CD14-positive monocyte (primary cell): ENCODE measurements around the gene C12orf42. TPM values are rescaled to one million over a fixed set of nuclear protein-coding genes. Genes with fewer than 3 reads are reported as not detected.

Experiments used
- DNase-seq, 3 donors: peaks; one replicate each; pipeline ENCODE4 v3.0.0-alpha.2; 2011 to 2022
- H2AFZ ChIP-seq: 2 replicates; pipeline ENCODE4 v1.6.0; 2012; ENCODE audit warnings: mild to moderate bottlenecking, low read depth, low read length, inconsistent platforms; ENCODE audit not compliant: insufficient read depth, poor library complexity, severe bottlenecking
- H3K27ac ChIP-seq, 2 donors: 1 replicate in 1 of 2; 2 replicates in 1 of 2; pipeline ENCODE4 v1.5.1; 2012 to 2013; ENCODE audit warnings: low read length in 2 of 2, control low read depth in 1 of 2, inconsistent platforms in 1 of 2, low read depth in 1 of 2, mild to moderate bottlenecking in 1 of 2
- H3K27me3 ChIP-seq, 2 donors: one replicate each; pipeline versions ENCODE4 v1.6.0 to v1.6.1; 2011 to 2013; ENCODE audit warnings: low read length in 2 of 2; ENCODE audit not compliant: control insufficient read depth in 2 of 2, insufficient read depth in 2 of 2
- H3K36me3 ChIP-seq, 2 donors: replicated peaks in 1 of 2; 1 replicate in 1 of 2; 2 replicates in 1 of 2; pipeline versions ENCODE4 v1.5.1 to v1.6.1; 2012 to 2013; ENCODE audit warnings: low read length in 2 of 2, control low read depth in 1 of 2, inconsistent platforms in 1 of 2, mild to moderate bottlenecking in 1 of 2; ENCODE audit not compliant: insufficient read depth in 2 of 2, control insufficient read depth in 1 of 2
- H3K4me1 ChIP-seq, 2 donors: 1 replicate in 1 of 2; 2 replicates in 1 of 2; pipeline versions ENCODE4 v1.5.1 to v1.6.1; 2012 to 2013; ENCODE audit warnings: low read length in 2 of 2, control low read depth in 1 of 2, inconsistent platforms in 1 of 2, mild to moderate bottlenecking in 1 of 2, moderate library complexity in 1 of 2; ENCODE audit not compliant: insufficient read depth in 2 of 2, control insufficient read depth in 1 of 2
- H3K4me2 ChIP-seq: replicated peaks from 2 replicates; pipeline ENCODE3; 2012; ENCODE audit warnings: low read length, moderate library complexity, mild to moderate bottlenecking; ENCODE audit not compliant: poor library complexity, severe bottlenecking; ENCODE audit errors: extremely low read depth
- H3K4me3 ChIP-seq, 3 experiments: fragments of 200-600 bp in 1 of 3; sonication (generic) in 1 of 3; replicated peaks in 1 of 3; 1 replicate in 2 of 3; 2 replicates in 1 of 3; pipeline ENCODE4 v1.5.1; 2011 to 2013; ENCODE audit warnings: low read length in 3 of 3, mild to moderate bottlenecking in 3 of 3, control low read depth in 2 of 3, low read depth in 2 of 3, inconsistent platforms in 1 of 3, moderate library complexity in 1 of 3
- H3K79me2 ChIP-seq: 2 replicates; pipeline ENCODE4 v1.6.0; 2012; ENCODE audit warnings: mild to moderate bottlenecking, control low read depth, inconsistent platforms, low read length, moderate library complexity; ENCODE audit not compliant: insufficient read depth
- H3K9ac ChIP-seq: 2 replicates; pipeline ENCODE4 v1.6.0; 2017; ENCODE audit warnings: low read length, mild to moderate bottlenecking; ENCODE audit not compliant: insufficient read depth, poor library complexity, severe bottlenecking
- H3K9me3 ChIP-seq, 2 donors: replicated peaks in 1 of 2; 1 replicate in 1 of 2; 2 replicates in 1 of 2; pipeline versions ENCODE4 v1.5.1 to v1.6.1; 2012 to 2013; ENCODE audit warnings: low read length in 2 of 2, control low read depth in 1 of 2; ENCODE audit not compliant: control insufficient read depth in 1 of 2, insufficient read depth in 1 of 2
- H4K20me1 ChIP-seq: 2 replicates; pipeline ENCODE4 v1.6.0; 2012; ENCODE audit warnings: mild to moderate bottlenecking, low read length, control low read depth, moderate library complexity; ENCODE audit not compliant: insufficient read depth
- H3K27ac Mint-ChIP-seq, 7 donors: one replicate each; pipeline ENCODE4 v1.8.0; 2020; ENCODE audit warnings: mild to moderate bottlenecking in 7 of 7, mixed read lengths in 7 of 7, moderate library complexity in 6 of 7, inconsistent platforms in 2 of 7
- H3K27me3 Mint-ChIP-seq, 3 donors: one replicate each; pipeline ENCODE4 v1.8.0; 2021 to 2022; ENCODE audit warnings: low read depth in 3 of 3, mild to moderate bottlenecking in 3 of 3, mixed read lengths in 3 of 3, moderate library complexity in 3 of 3, inconsistent platforms in 1 of 3
- H3K36me3 Mint-ChIP-seq, 2 donors: one replicate each; pipeline ENCODE4 v1.8.0; 2020; ENCODE audit warnings: mixed read lengths in 2 of 2, inconsistent platforms in 1 of 2, mild to moderate bottlenecking in 1 of 2
- H3K4me1 Mint-ChIP-seq: one replicate; pipeline ENCODE4 v1.8.0; 2020; ENCODE audit warnings: mild to moderate bottlenecking, mixed read lengths
- H3K4me3 Mint-ChIP-seq, 2 donors: one replicate each; pipeline ENCODE4 v1.8.0; 2020; ENCODE audit warnings: mild to moderate bottlenecking in 2 of 2, mixed read lengths in 2 of 2, moderate library complexity in 1 of 2
- H3K9me3 Mint-ChIP-seq, 7 donors: one replicate each; pipeline ENCODE4 v1.8.0; 2020 to 2022; ENCODE audit warnings: mixed read lengths in 7 of 7, mild to moderate bottlenecking in 6 of 7, moderate library complexity in 6 of 7, inconsistent platforms in 2 of 7
- CTCF ChIP-seq: fragments of 200-600 bp; IDR thresholded peaks from one replicate; pipeline ENCODE4 v1.8.0; 2022; ENCODE audit warnings: antibody characterized with exemption, mild to moderate bottlenecking
- WGBS: methylation state at CpG from one replicate; pipeline ENCODE4 v1.1.5; 2013; ENCODE audit warnings: missing lambda C conversion rate; ENCODE audit not compliant: insufficient coverage; 5-methylcytosine and 5-hydroxymethylcytosine counted together
- intact Hi-C, 2 donors: fragments of 100-400 bp; cut with micrococcal nuclease; formaldehyde crosslinking; loops; one replicate each; pipeline versions ENCODE4 v1.15.0 to v1.15.1; 2023
- polyA plus RNA-seq, 3 donors: library from polyadenylated mRNA; depleted of rRNA in 1 of 3; unstranded in 2 of 3; stranded (reverse) in 1 of 3; fragments of 300-500 nt in 2 of 3; fragments of >200 nt in 1 of 3; fragmentation: Illumina TruSeq in 2 of 3; gene quantifications; 1 replicate in 2 of 3; 2 replicates in 1 of 3; pipeline ENCODE4 v1.2.3, GENCODE V29; 2012 to 2021

The C12orf42 gene
- polyA plus RNA-seq, 3 donors, result not detected

GRCh38 chr12:103272949-103273348, 222.8 kb downstream of the C12orf42 start:
- Histone ChIP-seq H3K27me3 (no peaks in the 10 kb centered on the region), H3K4me2 (no peak overlapping the region), H3K4me1 (no peaks in the 10 kb centered on the region), H2AFZ (no peak overlapping the region), H3K4me3 (no peak overlapping the region), H3K9me3 (no peaks in the 10 kb centered on the region), H3K79me2 (no peaks in the 10 kb centered on the region), H3K27ac (no peak overlapping the region), H3K9ac (no peak overlapping the region), H3K36me3 (no peaks in the 10 kb centered on the region), H4K20me1 (no peaks in the 10 kb centered on the region)
- no peaks in the 10 kb centered on the region for H3K9me3 Mint-ChIP-seq
- no peaks in the 10 kb centered on the region for H3K36me3 Mint-ChIP-seq
- no peak for TF ChIP-seq CTCF
- intact Hi-C loops, result no loop called here
- H3K4me1 Mint-ChIP-seq, result no peaks in the 10 kb centered on the region
- H3K27me3 Mint-ChIP-seq, result no peaks in the 10 kb centered on the region
- DNase-seq, result no peak
- H3K4me3 Mint-ChIP-seq, result no peak overlapping the region
- no peak overlapping the region for H3K27ac Mint-ChIP-seq
- 100% methylated on average over 1 of the region's 1 CpG for WGBS

GRCh38 chr12:103269946-103270345, 225.8 kb downstream of the C12orf42 start:
- no peaks in the 10 kb centered on the region for H3K9me3 ChIP-seq
- no peaks in the 10 kb centered on the region for H3K4me1 Mint-ChIP-seq
- no peak overlapping the region for H3K27ac ChIP-seq
- no peak overlapping the region for H3K4me3 Mint-ChIP-seq
- no peaks in the 10 kb centered on the region for H3K27me3 ChIP-seq
- H3K4me1 ChIP-seq, result no peaks in the 10 kb centered on the region
- no peaks in the 10 kb centered on the region for H3K36me3 Mint-ChIP-seq
- H3K36me3 ChIP-seq, result no peaks in the 10 kb centered on the region
- no peak overlapping the region for H3K4me3 ChIP-seq
- peaks cover 0 to 1% (median 0%) of the 10 kb centered on the region in 7 donors for H3K9me3 Mint-ChIP-seq
- no peak for TF ChIP-seq CTCF
- intact Hi-C loops, result no loop called here
- H3K4me2 ChIP-seq, result no peak overlapping the region
- H3K9ac ChIP-seq, result no peak overlapping the region
- no peaks in the 10 kb centered on the region for H3K79me2 ChIP-seq
- H3K27ac Mint-ChIP-seq, result no peak overlapping the region
- DNase-seq, result no peak
- no peaks in the 10 kb centered on the region for H3K27me3 Mint-ChIP-seq
- no peak overlapping the region for H2AFZ ChIP-seq
- no peaks in the 10 kb centered on the region for H4K20me1 ChIP-seq
